Astrocyte of the spinal cord (primary cell): ENCODE results near the gene LPAR5.

Experiments
- DNase-seq: peaks from one replicate; pipeline ENCODE4 v3.0.0; 2011; ENCODE audit warnings: low read depth, low spot score
- H3K4me3 ChIP-seq: 2 replicates; pipeline ENCODE4 v1.5.1; 2011; ENCODE audit warnings: low read depth, mild to moderate bottlenecking, low read length, moderate library complexity
- in situ Hi-C: cut with HindIII; loops from 2 replicates; pipeline ENCODE4 v1.10.0; 2017; ENCODE audit warnings: low sequenced_read_pairs
- TF ChIP-seq, protein P1 (sequence below): IDR thresholded peaks from 2 replicates; pipeline ENCODE4 v1.5.1; 2012; ENCODE audit warnings: low read depth, mild to moderate bottlenecking, low read length, inconsistent platforms

LPAR5 gene

DNA sequence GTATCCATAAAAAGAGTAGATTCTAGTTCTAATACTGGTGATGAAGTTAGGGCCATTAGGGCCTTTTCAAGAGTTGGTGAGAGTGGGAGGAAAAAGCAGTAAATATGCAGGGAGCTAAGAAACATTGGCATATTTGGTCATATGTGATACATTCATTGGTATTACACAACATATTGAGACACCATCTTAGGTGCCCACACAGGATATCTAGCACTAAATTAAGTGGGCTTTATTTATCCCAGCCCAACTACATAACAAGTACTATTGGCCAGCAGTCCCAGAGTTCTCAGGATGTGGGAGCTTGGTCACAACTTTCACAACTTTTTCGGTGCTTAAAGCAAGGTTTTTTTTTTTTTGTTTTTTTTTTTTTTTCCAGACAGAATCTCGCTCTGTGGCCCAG, 29.1 kb upstream of the LPAR5 start:
- no peak for DNase-seq

DNA sequence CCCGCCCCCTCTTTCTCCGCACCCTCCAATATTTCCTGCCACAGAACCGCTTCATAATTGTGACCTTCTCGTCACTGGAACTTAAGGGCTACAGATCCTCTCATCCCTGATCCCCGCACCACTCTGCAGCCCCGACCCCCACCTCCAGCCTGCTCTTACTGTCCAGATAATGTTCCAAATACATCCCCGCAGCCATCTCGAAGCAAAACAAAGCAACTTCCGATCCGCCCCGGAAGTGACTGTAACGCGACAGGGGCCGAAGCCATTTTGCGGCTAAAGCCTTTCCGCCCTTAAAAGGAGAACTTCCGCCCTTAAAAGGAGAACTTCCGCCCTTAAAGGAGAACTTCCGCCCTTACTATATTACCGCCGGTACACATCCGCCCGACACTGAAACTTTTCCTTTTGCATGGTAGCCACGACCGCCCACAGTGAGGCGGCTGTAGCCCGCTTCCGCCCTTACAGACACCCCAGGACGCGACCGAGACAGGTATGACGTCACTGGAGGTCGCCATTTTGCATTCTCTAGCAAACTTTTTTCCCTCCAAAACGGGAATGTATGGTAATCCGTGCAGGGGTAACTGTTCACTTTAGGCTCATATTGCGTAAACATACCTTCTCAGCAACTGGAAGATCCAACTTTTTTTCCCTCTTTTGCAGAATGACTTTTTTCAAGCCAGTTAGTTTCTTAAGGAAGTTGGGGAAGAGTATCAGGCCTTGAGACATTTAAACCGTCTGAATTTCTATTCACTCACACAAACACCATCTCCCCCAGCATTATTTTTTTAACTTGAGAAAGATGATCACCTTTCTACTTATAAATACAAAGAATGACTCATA, 27.4 kb upstream of the LPAR5 start, which contains the start of gene ING4:
Gene ING4 (minus strand): TSS at position 214 of the 837 bp plus-strand sequence. CDS start 18 bp downstream, at position 196.
- TF ChIP-seq, protein P1, sequence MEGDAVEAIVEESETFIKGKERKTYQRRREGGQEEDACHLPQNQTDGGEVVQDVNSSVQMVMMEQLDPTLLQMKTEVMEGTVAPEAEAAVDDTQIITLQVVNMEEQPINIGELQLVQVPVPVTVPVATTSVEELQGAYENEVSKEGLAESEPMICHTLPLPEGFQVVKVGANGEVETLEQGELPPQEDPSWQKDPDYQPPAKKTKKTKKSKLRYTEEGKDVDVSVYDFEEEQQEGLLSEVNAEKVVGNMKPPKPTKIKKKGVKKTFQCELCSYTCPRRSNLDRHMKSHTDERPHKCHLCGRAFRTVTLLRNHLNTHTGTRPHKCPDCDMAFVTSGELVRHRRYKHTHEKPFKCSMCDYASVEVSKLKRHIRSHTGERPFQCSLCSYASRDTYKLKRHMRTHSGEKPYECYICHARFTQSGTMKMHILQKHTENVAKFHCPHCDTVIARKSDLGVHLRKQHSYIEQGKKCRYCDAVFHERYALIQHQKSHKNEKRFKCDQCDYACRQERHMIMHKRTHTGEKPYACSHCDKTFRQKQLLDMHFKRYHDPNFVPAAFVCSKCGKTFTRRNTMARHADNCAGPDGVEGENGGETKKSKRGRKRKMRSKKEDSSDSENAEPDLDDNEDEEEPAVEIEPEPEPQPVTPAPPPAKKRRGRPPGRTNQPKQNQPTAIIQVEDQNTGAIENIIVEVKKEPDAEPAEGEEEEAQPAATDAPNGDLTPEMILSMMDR, result no peak
- peak; percentile 100 for DNase-seq
- peak within 1 kb of the TSS; percentile 96 for H3K4me3 ChIP-seq
- in situ Hi-C loops, result no loop called here

More for the DNA sequence above, 29.1 kb upstream of the LPAR5 start:
- in situ Hi-C loops, result no loop called here
- H3K4me3 ChIP-seq, result no peak overlapping the region
- TF ChIP-seq, protein P1, result no peak

GRCh38 chr12:6662602-6662905, 26.8 kb upstream of the LPAR5 start:
- peak overlapping the region; percentile 96 for H3K4me3 ChIP-seq
- in situ Hi-C loops, result no loop called here
- TF ChIP-seq, protein P1, result no peak
- DNase-seq, result no peak

- in situ Hi-C loops, result no loop called here
- no peak for DNase-seq
- TF ChIP-seq, protein P1, result no peak
- no peak overlapping the region for H3K4me3 ChIP-seq
Observed at GRCh38 chr12:6653987-6654386, 18.2 kb upstream of the LPAR5 start.

DNA sequence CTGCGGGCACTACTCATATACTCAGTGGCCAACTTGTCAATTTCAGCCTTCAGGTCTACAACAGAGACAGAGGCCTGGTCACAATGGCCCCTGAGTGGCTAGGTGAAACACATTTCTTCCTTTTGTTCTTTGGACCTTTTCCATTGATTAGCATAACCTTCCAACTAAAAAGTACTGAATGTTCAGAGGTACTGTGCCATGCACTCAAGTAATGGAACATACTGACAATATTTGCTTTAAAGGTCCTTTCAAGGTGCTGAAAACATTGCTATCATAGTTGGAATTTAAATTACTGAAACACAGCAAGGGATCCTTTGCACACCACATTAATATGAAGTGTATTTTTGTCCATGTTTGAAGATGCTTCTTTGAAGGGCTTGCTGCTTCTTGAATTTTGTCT, 17.6 kb upstream of the LPAR5 start:
- no peak overlapping the region for H3K4me3 ChIP-seq
- DNase-seq, result no peak
- in situ Hi-C loops, result no loop called here
- TF ChIP-seq, protein P1, result no peak

DNA sequence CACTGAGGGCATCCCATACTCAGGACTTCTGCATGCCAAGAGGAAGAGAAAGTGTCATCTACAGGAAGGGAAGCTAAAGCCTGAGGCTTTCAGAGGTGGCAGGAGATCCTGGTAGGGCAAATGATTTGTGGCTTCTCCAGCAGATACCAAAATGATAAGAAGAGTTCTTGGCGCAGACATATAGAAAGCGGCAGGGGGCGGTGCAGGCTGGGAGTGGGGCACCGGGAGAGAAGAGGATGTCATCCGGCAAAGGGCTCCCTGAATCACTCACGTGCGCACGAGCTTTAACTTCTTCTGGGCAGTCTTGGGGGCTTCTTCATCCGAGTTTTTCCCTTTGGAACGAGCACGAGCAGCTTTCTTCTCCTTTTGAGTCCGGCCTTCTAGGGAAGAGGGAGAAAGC, 16.6 kb upstream of the LPAR5 start:
- DNase-seq, result no peak
- no peak overlapping the region for H3K4me3 ChIP-seq
- in situ Hi-C loops, result no loop called here
- TF ChIP-seq, protein P1, result no peak

- DNase-seq, result no peak
- H3K4me3 ChIP-seq, result no peak overlapping the region
- TF ChIP-seq, protein P1, result no peak
- in situ Hi-C loops, result no loop called here
Observed at GRCh38 chr12:6650832-6651231, 15.1 kb upstream of the LPAR5 start.
